HEK293 (cell line): ENCODE measurements around the gene ARHGAP15.

Source experiments
- KLF8 ChIP-seq: fragments of 450-650 bp; formaldehyde crosslinking; IDR thresholded peaks from 2 replicates; pipeline ENCODE4 v1.5.1; 2016; ENCODE audit warnings: missing biosample characterization, missing genetic modification characterization
- TCF7L2 ChIP-seq: IDR thresholded peaks from 2 replicates; pipeline ENCODE4 v1.6.1; 2011; ENCODE audit warnings: low read depth, mild to moderate bottlenecking, inconsistent platforms, low read length, moderate library complexity, borderline replicate concordance
- ZNF202 ChIP-seq: fragments of 450-650 bp; formaldehyde crosslinking; IDR thresholded peaks from 2 replicates; pipeline ENCODE4 v1.5.1; 2016; ENCODE audit warnings: missing biosample characterization, missing genetic modification characterization, borderline replicate concordance
- ZNF24 ChIP-seq: fragments of 450-650 bp; formaldehyde crosslinking; IDR thresholded peaks from 2 replicates; pipeline ENCODE4 v1.5.1; 2016; ENCODE audit warnings: missing biosample characterization, missing genetic modification characterization
- ZNF654 ChIP-seq: fragments of 450-650 bp; formaldehyde crosslinking; IDR thresholded peaks from 2 replicates; pipeline ENCODE4 v1.5.1; 2016; ENCODE audit warnings: low read depth, missing biosample characterization, missing genetic modification characterization

- no peak for TF ChIP-seq KLF8 (tag by site-specific recombination)
- TF ChIP-seq ZNF24 (tag by site-specific recombination): no peak
- TF ChIP-seq ZNF654 (tag by site-specific recombination): no peak
- TF ChIP-seq ZNF202 (tag by site-specific recombination): no peak
- TF ChIP-seq TCF7L2: no peak
These were observed 164.8 kb downstream of the ARHGAP15 start for GRCh38 chr2:143294068-143294467.
